ENCODE measurements around the gene ULK2.

Gene ULK2

GRCh38 chr17:19726631-19727376 is 140.9 kb downstream of the ULK2 start:
- no peak for TF ChIP-seq ISL1 (CRISPR knock-in tag; IDR thresholded peaks at IDR 0.05)
- no peak for TF ChIP-seq ZNF8 (CRISPR knock-in tag; IDR thresholded peaks at IDR 0.05)
- TF ChIP-seq CSRNP3 (CRISPR knock-in tag; IDR thresholded peaks at IDR 0.05) = no peak
- no peak for TF ChIP-seq CSDC2 (CRISPR knock-in tag; IDR thresholded peaks at IDR 0.05)
- TF ChIP-seq, protein P1, sequence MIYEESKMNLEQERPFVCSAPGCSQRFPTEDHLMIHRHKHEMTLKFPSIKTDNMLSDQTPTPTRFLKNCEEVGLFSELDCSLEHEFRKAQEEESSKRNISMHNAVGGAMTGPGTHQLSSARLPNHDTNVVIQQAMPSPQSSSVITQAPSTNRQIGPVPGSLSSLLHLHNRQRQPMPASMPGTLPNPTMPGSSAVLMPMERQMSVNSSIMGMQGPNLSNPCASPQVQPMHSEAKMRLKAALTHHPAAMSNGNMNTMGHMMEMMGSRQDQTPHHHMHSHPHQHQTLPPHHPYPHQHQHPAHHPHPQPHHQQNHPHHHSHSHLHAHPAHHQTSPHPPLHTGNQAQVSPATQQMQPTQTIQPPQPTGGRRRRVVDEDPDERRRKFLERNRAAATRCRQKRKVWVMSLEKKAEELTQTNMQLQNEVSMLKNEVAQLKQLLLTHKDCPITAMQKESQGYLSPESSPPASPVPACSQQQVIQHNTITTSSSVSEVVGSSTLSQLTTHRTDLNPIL (CRISPR knock-in tag; IDR thresholded peaks at IDR 0.05; ENCODE audit: low read depth) = no peak
- TF ChIP-seq TOX (CRISPR knock-in tag; IDR thresholded peaks at IDR 0.05; ENCODE audit: borderline replicate concordance) = no peak
- TF ChIP-seq, protein P2, sequence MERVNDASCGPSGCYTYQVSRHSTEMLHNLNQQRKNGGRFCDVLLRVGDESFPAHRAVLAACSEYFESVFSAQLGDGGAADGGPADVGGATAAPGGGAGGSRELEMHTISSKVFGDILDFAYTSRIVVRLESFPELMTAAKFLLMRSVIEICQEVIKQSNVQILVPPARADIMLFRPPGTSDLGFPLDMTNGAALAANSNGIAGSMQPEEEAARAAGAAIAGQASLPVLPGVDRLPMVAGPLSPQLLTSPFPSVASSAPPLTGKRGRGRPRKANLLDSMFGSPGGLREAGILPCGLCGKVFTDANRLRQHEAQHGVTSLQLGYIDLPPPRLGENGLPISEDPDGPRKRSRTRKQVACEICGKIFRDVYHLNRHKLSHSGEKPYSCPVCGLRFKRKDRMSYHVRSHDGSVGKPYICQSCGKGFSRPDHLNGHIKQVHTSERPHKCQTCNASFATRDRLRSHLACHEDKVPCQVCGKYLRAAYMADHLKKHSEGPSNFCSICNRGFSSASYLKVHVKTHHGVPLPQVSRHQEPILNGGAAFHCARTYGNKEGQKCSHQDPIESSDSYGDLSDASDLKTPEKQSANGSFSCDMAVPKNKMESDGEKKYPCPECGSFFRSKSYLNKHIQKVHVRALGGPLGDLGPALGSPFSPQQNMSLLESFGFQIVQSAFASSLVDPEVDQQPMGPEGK (CRISPR knock-in tag; IDR thresholded peaks at IDR 0.05; ENCODE audit: borderline replicate concordance) = no peak
- TF ChIP-seq PPARA (CRISPR knock-in tag; IDR thresholded peaks at IDR 0.05; ENCODE audit: borderline replicate concordance) = no peak
- no peak for TF ChIP-seq ESRRG (CRISPR knock-in tag; IDR thresholded peaks at IDR 0.05)
- no peak for TF ChIP-seq TSHZ2 (CRISPR knock-in tag; IDR thresholded peaks at IDR 0.05)
- no peak for TF ChIP-seq SNAI2 (CRISPR knock-in tag; IDR thresholded peaks at IDR 0.05)
- TF ChIP-seq ZFP3 (CRISPR knock-in tag; IDR thresholded peaks at IDR 0.05) = no peak

DNA sequence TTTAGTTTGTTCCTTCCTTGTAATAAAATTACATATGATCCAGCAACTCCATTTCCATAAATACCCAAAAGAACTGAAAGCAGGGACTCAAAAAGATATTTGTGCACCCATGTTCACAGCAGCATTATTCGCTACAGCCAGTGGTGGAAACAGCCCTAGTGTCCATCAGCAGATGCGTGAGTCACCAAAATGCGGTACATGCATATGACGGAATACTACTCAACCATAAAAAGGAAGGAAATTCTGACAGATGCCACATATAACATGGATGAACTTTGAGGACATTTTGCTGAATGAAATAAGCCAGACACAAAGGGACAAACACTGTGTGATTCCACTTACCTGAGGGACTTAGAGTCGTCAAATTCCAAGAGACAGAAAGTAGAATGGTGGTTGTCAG is 142.2 kb downstream of the ULK2 start:
- no peak for ATAC-seq
- TF ChIP-seq TCF4 (CRISPR knock-in tag; IDR thresholded peaks at IDR 0.05; ENCODE audit: borderline replicate concordance) = no peak
- no peak for TF ChIP-seq ISL1 (CRISPR knock-in tag; IDR thresholded peaks at IDR 0.05)
- no peak for TF ChIP-seq ZNF565 (CRISPR knock-in tag; conservative IDR thresholded peaks at IDR 0.05; ENCODE audit: low read depth)

More at GRCh38 chr17:19726631-19727376, 140.9 kb downstream of the ULK2 start:
- ATAC-seq = no peak

DNA sequence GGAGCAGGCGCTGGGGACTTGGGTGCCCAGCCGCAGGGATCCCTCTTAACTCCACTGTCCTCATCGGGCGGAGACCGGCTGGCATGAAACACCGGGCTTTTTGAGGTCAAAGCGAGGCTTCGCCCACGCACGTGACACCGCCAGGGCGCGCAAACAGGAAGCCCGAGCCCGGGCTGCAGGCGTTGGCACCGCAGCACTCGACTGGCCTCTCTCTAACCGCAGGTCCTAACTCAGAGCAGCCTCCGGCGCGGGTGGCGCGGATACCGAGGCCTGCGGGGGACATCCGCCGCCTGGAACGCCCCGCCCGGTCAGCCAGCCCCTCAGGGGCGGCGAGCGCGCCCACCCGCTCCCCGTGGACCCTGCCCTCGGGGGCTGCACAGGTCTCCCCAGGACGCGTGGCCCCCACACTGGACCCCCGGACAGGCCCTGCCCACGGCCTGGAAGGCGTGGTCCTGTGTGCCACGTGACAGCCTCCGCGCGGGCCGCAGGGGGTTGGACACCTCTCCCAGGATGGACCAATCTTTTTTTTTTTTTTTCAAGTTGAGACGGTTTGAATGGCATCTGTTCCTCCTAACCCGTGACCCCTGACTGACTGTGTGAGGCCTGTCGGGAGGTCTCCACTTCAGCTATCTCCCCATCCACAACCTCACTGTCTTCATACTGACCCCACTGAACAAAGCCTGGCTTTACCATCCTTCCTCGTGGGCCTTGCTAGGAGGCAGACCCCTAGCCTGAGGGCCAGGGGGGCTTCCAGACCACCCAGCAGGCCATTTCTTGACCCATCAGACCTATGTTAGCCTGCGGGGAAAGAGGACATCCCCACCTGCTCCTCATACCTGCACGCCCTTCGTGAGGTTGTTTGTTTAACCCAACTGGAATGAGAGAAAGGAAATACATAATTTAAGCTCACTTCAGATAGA is 143.0 kb downstream of the ULK2 start:
- no peak for TF ChIP-seq PPARA (CRISPR knock-in tag; IDR thresholded peaks at IDR 0.05; ENCODE audit: borderline replicate concordance)
- no peak for TF ChIP-seq CSRNP3 (CRISPR knock-in tag; IDR thresholded peaks at IDR 0.05)
- no peak for TF ChIP-seq ZNF8 (CRISPR knock-in tag; IDR thresholded peaks at IDR 0.05)
- TF ChIP-seq TCF4 (CRISPR knock-in tag; IDR thresholded peaks at IDR 0.05; ENCODE audit: borderline replicate concordance) = no peak
- TF ChIP-seq, protein P2 (CRISPR knock-in tag; IDR thresholded peaks at IDR 0.05; ENCODE audit: borderline replicate concordance) = no peak
- TF ChIP-seq ZFP30 (CRISPR knock-in tag; IDR thresholded peaks at IDR 0.05) = no peak
- TF ChIP-seq TSHZ2 (CRISPR knock-in tag; IDR thresholded peaks at IDR 0.05) = no peak
- ATAC-seq = no peak

Measured in SK-N-SH treated with all-trans-retinoic acid at 6 μM for 48 hours (cell line).